Stimulated activated CD4-positive, alpha-beta T cell treated with anti-CD3 and anti-CD28 coated beads, Interleukin-4, amount 100 ng/mL, for 48 hours (primary cell): ENCODE data around the gene ZSCAN2.
"Not testable (repeated sequence)": the region's sequence is repeated elsewhere in the genome, so short reads cannot be mapped to it uniquely, and the experiment has no call there.

Source experiments
- DNase-seq, 2 donors: peaks; one replicate each; pipeline ENCODE4 v3.0.0-alpha.2; 2020; ENCODE audit warnings: low read depth in 2 of 2

The ZSCAN2 gene

DNA sequence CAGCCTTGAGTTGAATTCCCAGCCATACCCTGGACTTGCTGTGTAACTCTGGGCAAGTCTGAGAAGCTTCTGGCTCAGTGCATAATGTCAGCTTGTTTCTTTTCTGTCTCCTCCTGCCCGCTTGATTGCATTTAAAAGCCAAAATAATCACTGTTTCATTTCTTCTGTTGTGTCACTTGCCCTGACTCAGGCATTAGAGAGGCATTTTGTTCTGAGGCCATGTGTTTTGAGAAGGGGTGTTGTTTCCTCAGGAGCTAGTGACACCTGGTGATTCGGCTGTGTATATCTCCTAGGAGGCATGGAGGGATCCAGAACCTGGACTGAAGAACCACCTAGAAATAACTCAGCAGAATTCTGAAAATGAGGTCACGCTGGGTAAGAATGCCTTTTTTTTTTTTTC lies 37.3 kb downstream of the ZSCAN2 start:
- no peak for DNase-seq

DNA sequence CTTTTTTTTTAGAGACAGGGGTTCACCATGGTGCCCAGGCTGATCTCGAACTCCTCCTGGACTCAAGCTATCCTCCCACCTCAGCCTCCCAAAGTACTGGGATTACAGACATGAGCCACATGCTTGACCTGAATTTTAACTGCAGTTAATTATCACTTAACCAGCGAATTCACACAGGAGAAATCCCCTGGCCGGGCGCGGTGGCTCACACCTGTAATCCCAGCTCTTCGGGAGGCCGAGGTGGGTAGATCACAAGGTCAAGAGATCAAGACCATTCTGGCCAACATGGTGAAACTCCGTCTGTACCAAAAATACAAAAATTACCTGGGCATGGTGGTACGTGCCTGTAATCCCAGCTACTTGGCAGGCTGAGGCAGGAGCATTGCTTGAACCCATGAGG lies 41.1 kb downstream of the ZSCAN2 start:
- not testable (repeated sequence) for DNase-seq

GRCh38 chr15:84642640-84643039 lies 41.8 kb downstream of the ZSCAN2 start:
- DNase-seq, result not testable (repeated sequence)

- no peak for DNase-seq
Observed at GRCh38 chr15:84643838-84644237, 43.0 kb downstream of the ZSCAN2 start.

GRCh38 chr15:84645496-84645895 lies 44.7 kb downstream of the ZSCAN2 start:
- no peak for DNase-seq

DNA sequence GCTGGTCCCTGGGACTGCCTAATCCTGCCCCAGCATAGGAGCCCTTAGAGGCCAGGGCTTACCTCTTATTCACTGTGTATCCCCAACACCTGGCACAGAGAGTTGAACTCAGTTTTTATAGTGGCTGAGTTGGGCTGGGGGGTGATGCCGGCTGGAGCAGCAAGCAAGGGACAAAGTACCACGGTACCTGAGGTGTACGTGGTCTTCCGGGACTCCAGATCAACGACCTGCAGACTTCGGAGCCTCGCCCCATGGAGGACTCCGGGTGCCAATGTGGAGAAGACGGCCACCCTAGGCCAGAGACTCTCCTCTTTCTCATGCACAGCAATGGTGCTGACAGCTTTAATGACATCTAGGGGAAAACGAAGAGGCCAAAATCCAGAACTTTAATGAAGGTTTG lies 45.2 kb downstream of the ZSCAN2 start:
- no peak for DNase-seq

- no peak for DNase-seq
Observed at GRCh38 chr15:84647726-84648125, 46.9 kb downstream of the ZSCAN2 start.

DNA sequence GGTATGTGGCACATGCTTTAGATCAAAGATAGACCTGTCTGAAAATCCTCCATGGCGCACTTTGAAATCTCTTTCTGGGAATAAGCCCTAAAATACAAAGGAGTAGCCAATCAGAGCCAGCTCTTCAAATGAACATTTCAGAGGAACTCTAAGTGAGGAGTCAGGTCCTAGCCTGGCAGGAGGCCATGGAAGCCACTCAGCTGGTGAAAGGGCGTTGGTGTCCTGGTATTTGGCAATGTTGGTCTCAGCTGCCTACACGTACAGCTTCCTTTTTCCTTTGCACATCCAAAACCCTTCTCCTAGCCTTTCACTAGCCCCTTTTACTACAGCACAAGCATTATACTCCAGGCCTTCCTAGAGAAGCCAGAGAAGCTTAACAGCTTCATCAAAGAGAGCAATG lies 47.7 kb downstream of the ZSCAN2 start:
- no peak for DNase-seq

DNA sequence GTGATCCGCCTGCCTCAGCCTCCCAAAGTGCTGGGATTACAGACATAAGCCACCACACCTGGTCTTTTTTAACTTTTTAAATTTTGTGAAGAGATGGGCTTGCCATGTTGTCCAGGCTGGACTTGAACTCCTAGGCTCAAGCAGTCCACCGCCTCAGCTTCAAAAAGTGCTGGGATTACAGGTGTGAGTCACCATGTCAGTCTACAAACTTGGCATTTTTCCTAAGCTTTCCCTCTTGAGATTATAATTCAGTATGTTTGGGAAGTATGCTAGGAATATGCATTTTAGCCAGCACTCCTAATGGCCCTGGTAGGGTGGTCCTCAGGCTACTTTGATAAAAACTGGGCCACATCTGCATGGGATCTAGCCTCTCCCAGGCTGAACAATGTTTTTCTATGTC lies 48.9 kb downstream of the ZSCAN2 start:
- DNase-seq, result no peak

GRCh38 chr15:84653584-84653909 lies 52.7 kb downstream of the ZSCAN2 start:
- DNase-seq, result no peak

- peak; percentile 95 to 97 for DNase-seq
Observed at GRCh38 chr15:84653910-84654688, 53.3 kb downstream of the ZSCAN2 start, which contains the start of gene WDR73. Gene WDR73 (minus strand): TSS chr15:84654283. CDS start chr15:84654274, 9 bp downstream.

DNA sequence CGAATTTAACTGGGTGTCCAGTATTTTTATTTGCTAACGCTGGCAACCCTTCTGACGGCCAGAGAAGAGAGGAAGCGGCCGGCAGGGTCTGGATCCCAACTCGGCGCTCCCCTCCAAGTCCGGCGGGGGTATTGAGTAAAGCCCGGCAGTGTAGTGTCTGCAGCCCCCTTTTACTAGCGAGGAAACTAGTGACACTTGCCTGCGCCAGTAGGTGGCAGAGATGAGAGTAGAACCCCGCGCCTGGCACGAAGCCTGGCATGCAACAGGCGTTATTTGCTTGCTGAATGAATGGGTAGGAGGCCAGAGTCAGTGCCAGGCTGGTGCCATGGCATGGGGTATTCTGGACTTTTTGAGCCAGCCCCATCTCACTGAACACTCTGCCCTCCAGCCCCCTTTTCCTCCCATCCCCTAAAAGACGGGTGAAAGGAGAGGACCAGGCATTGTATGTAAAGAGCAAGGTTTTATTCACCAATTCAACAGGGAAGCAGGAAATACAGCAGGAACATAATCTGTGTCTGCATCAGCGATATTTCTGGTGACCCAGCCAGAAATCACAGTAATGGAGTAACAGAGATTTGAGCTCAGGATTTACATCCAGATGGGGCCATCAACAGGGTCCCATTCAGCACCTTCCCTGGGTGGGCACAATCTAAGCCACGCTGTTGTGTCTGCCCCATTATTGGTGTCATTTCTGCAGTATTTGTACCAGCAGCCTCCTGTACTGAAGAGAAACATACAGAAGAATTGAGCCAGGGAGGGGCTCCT lies 54.1 kb downstream of the ZSCAN2 start:
- peak; percentile 69 to 72 for DNase-seq

GRCh38 chr15:84656972-84657371 lies 56.2 kb downstream of the ZSCAN2 start:
- no peak for DNase-seq

DNA sequence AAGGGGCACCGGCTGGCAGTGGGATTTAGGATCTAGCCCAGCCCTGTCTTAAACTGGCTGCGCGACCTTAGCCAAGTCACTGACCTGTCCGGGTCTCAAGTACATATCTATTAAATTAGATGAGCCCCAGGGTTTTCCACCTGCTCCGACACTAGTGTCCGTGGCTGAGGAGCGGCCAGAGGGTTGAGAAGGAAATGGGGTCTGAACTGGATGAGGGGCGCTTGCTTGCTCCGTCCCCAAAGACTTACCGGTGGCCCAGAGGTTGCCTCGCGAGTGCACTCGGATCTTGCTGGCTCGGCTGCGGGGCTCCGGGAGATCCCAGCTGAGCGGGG lies 56.9 kb downstream of the ZSCAN2 start:
- no peak for DNase-seq

GRCh38 chr15:84658080-84658787 lies 57.4 kb downstream of the ZSCAN2 start, which contains the start of gene NMB:
Gene NMB (minus strand): TSS chr15:84658199. CDS start chr15:84658152, 47 bp downstream.
- DNase-seq, result peak; percentile 60 to 75

- DNase-seq, result no peak
Observed at GRCh38 chr15:84658788-84659411, 58.1 kb downstream of the ZSCAN2 start.

DNA sequence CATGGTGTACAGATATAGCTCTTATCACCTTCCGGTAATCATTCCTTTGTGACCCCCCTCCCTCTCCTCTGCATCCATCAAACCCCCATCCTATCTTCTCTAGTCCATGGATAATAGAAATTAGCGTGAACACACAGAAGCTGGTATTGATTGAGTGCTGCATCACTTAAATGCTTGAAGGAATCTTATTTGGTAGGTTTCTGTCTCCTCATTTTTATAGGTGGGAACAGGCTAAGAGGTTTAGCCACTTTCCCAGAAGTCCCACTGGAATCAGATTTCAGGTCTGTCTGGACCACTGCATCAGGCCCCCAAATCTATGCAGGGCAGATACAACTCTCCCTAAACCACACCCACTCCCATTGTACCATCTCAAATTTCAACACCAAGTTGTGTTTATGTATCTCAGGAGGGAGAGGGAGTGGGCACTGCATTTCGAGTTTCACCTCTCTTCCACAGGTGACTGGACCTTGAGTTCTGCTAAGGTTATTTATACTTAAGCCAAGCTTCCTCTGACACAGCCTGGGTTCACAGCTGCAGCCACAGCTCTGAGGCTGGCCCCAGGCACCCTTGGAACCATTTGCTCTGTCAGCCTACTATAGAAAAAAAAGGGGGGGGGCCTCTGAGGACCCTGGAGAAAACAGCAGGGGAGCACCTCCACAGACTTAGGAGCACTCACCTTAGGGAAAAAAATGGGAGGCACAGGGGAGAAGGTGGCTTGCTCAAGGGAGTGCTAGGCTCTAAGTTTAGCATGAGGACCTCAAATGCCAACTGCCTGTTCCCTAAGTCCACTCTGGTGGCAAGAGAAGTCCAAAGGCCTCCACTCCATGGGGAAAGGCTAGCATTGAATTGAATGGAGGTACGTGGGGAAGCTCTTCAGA lies 59.3 kb downstream of the ZSCAN2 start:
- DNase-seq, result no peak

DNA sequence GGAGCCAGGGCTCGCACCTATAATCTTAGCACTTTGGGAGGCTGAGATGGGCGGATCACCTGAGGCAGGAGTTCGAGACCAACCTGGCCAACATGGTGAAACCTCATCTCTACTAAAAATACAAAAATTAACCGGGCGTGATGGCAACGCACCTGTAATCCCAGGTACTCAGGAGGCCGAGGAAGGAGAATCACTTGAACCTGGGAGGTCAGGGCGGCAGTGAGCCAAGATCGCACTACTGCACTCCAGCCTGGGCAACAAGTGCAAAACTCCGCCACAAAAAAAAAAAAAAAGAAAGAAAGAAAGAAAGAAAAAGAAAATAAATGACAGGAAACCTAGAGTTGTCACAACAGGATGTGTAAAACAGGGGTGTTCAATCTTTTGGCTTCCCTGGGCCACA lies 60.2 kb downstream of the ZSCAN2 start:
- DNase-seq, result no peak

DNA sequence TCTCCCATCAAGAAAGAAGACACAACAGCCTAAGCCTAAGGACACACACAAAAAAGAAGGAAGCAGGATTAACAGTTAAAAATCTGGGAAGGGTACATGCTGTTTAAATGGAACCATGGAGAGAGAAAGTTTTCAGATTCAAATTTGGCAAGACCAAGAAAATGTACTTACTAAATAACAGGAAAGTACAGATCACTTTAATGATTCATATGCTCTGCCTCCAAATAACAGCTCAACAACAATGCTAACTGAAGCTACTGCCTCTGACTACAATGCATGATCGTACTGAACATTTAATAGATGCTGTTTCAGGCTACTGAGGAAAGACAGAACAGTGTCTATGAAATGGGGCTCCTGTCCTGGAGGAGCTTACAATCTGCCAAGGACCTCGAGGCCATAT lies 65.6 kb downstream of the ZSCAN2 start:
- no peak for DNase-seq

DNA sequence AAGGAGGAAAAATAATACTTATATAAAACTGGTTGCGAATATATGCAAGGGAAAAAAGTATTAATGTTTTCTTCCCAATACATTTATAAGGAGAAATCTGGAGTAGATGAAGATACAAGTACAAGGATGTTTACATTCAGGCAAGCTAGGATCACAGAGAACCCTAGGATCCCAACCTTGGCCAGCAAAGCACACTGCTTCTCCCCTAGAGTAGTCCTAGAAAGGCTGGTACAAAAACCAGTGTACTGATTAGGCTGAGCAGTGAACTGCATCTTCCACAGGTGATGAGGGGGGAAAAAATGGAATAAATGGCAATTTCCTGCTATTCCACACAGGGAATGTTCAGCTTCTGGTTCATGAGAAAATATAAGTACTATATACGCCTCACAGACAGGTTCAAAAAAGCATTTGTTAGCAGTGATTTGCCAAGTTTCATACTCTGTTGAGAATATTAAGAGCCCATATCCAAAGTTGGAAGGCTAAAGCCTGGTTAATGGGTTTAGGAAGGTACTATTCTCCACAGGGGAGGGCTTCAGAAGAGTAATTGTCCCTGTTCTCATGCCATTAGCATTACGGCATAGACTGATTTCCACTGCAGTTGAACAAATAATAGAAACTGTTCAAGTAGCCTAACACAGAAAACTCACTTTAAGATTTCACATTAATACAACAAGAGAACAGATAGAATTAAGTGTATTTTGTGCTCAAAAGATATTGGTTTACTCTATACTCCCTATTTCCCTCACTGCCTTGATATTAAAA lies 67.6 kb downstream of the ZSCAN2 start:
- no peak for DNase-seq
